IMR-90 (cell line): Measurements from ENCODE around the gene CERT1. TPM values are rescaled to one million over a fixed set of nuclear protein-coding genes. Genes with fewer than 3 reads are reported as not detected.

Experiments
- ATAC-seq: fragments of 200-7000 bp; cut with Tn5 transposase; 2 replicates; pipeline ENCODE4 v1.9.1; 2020; ENCODE audit warnings: low read depth, mild to moderate bottlenecking, moderate library complexity
- BruUV-seq: library from RNA; stranded (reverse); fragments of 400-500 nt; replicated peaks from 2 replicates; lab custom pipeline; 2021; lab: Mats Ljungman, UMichigan
- CTCF ChIA-PET: fragments of 300-600 bp; formaldehyde crosslinking; extraction: SDS; loops from one replicate; lab custom pipeline; 2021; ENCODE audit warnings: antibody characterized with exemption; lab: Yijun Ruan, JAX
- POLR2A ChIA-PET: fragments of 300-600 bp; sonication (Branson Sonifier 250); formaldehyde crosslinking; loops from one replicate; lab custom pipeline; 2022; ENCODE audit warnings: antibody characterized with exemption; ENCODE audit not compliant: unreplicated experiment; lab: Charles Lee
- DNase-seq: peaks from one replicate; pipeline ENCODE4 v3.0.0; 2013
- H2AFZ ChIP-seq: replicated peaks from 2 replicates; pipeline ENCODE3; 2013; ENCODE audit warnings: low read length, mild to moderate bottlenecking; ENCODE audit not compliant: poor library complexity
- H2AK5ac ChIP-seq: 2 replicates; pipeline ENCODE4 v1.6.1; 2013; ENCODE audit warnings: low read depth, low read length, inconsistent platforms
- H2AK9ac ChIP-seq: replicated peaks from 2 replicates; pipeline ENCODE3; 2013; ENCODE audit warnings: mild to moderate bottlenecking, low read depth, low read length, moderate library complexity; ENCODE audit not compliant: poor library complexity
- H2BK120ac ChIP-seq: 2 replicates; pipeline ENCODE4 v1.6.1; 2013; ENCODE audit warnings: low read depth, low read length, inconsistent platforms
- H2BK15ac ChIP-seq: 3 replicates; pipeline ENCODE4 v1.6.1; 2013; ENCODE audit warnings: low read depth, low read length, inconsistent platforms
- H2BK20ac ChIP-seq: 2 replicates; pipeline ENCODE4 v1.6.1; 2013; ENCODE audit warnings: low read depth, mild to moderate bottlenecking, inconsistent platforms, low read length, moderate library complexity
- H2BK5ac ChIP-seq: 2 replicates; pipeline ENCODE4 v1.6.1; 2013; ENCODE audit warnings: mild to moderate bottlenecking, low read depth, low read length, inconsistent platforms; ENCODE audit not compliant: poor library complexity, severe bottlenecking
- H3K14ac ChIP-seq: replicated peaks from 2 replicates; pipeline ENCODE4 v1.6.1; 2013; ENCODE audit warnings: low read depth, low read length, inconsistent platforms
- H3K18ac ChIP-seq: 2 replicates; pipeline ENCODE4 v1.6.1; 2013; ENCODE audit warnings: low read depth, low read length, control low read depth
- H3K23ac ChIP-seq: 2 replicates; pipeline ENCODE4 v1.6.1; 2013; ENCODE audit warnings: low read depth, low read length, inconsistent platforms
- H3K27ac ChIP-seq: 2 replicates; pipeline ENCODE4 v1.5.1; 2013; ENCODE audit warnings: mild to moderate bottlenecking, control low read depth, low read length; ENCODE audit not compliant: insufficient read depth
- H3K27me3 ChIP-seq: 2 replicates; pipeline ENCODE4 v1.6.1; 2013; ENCODE audit warnings: low read length; ENCODE audit not compliant: control insufficient read depth, insufficient read depth
- H3K36me3 ChIP-seq: 2 replicates; pipeline ENCODE4 v1.6.1; 2013; ENCODE audit warnings: low read length, mixed read lengths; ENCODE audit not compliant: control insufficient read depth, insufficient read depth
- H3K4ac ChIP-seq: 2 replicates; pipeline ENCODE4 v1.6.1; 2013; ENCODE audit warnings: low read depth, low read length, inconsistent platforms
- H3K4me1 ChIP-seq: 2 replicates; pipeline ENCODE4 v1.6.1; 2013; ENCODE audit warnings: low read length, mixed read lengths; ENCODE audit not compliant: control insufficient read depth, insufficient read depth
- H3K4me2 ChIP-seq: 2 replicates; pipeline ENCODE4 v1.6.1; 2013; ENCODE audit warnings: low read depth, mild to moderate bottlenecking, control low read depth, low read length, moderate library complexity
- H3K4me3 ChIP-seq: 2 replicates; pipeline ENCODE4 v1.5.1; 2013; ENCODE audit warnings: low read depth, mild to moderate bottlenecking, control low read depth, low read length, moderate library complexity; ENCODE audit not compliant: insufficient read depth
- H3K56ac ChIP-seq: 2 replicates; pipeline ENCODE4 v1.6.1; 2013; ENCODE audit warnings: low read length, inconsistent platforms; ENCODE audit not compliant: insufficient read depth; ENCODE audit errors: extremely low read depth
- H3K79me1 ChIP-seq, 2 experiments: 2 replicates each; pipeline ENCODE4 v1.6.1; 2013; ENCODE audit warnings: low read length in 2 of 2, inconsistent platforms in 1 of 2, low read depth in 1 of 2
- H3K9ac ChIP-seq: 2 replicates; pipeline ENCODE4 v1.6.1; 2013; ENCODE audit warnings: low read depth, low read length, control low read depth
- H3K9me1 ChIP-seq: 2 replicates; pipeline ENCODE4 v1.6.1; 2013; ENCODE audit warnings: low read length, inconsistent platforms; ENCODE audit not compliant: insufficient read depth
- H3K9me3 ChIP-seq: 2 replicates; pipeline ENCODE4 v1.6.1; 2013; ENCODE audit warnings: low read length; ENCODE audit not compliant: control insufficient read depth, insufficient read depth
- H4K20me1 ChIP-seq: 2 replicates; pipeline ENCODE4 v1.6.1; 2013; ENCODE audit warnings: low read length, inconsistent platforms; ENCODE audit not compliant: insufficient read depth
- H4K5ac ChIP-seq: 2 replicates; pipeline ENCODE4 v1.6.1; 2013; ENCODE audit warnings: mild to moderate bottlenecking, low read depth, low read length, control low read depth
- H4K8ac ChIP-seq, 2 experiments: 2 replicates each; pipeline ENCODE4 v1.6.1; 2013; ENCODE audit warnings: low read depth in 2 of 2, low read length in 2 of 2, control low read depth in 1 of 2, inconsistent platforms in 1 of 2
- H4K91ac ChIP-seq: 2 replicates; pipeline ENCODE4 v1.6.1; 2013; ENCODE audit warnings: low read depth, low read length, inconsistent platforms; ENCODE audit not compliant: insufficient read depth
- BHLHE40 ChIP-seq: fragments of 150-350 bp; IDR thresholded peaks from 2 replicates; pipeline ENCODE4 v1.6.1; 2016; ENCODE audit warnings: mild to moderate bottlenecking, low read depth, low read length
- CEBPB ChIP-seq: IDR thresholded peaks from 2 replicates; pipeline ENCODE4 v1.6.1; 2012; ENCODE audit warnings: low read depth, low read length, improper control_type of control experiment
- CHD1 ChIP-seq: IDR thresholded peaks from 2 replicates; pipeline ENCODE4 v1.6.1; 2012; ENCODE audit warnings: low read depth, low read length, improper control_type of control experiment
- FOS ChIP-seq: fragments of 150-350 bp; IDR thresholded peaks from 2 replicates; pipeline ENCODE4 v1.6.1; 2016; ENCODE audit warnings: low read depth, low read length
- MAZ ChIP-seq: IDR thresholded peaks from 2 replicates; pipeline ENCODE4 v1.6.1; 2012; ENCODE audit warnings: low read depth, mild to moderate bottlenecking, low read length, improper control_type of control experiment, moderate library complexity, borderline replicate concordance
- MXI1 ChIP-seq: IDR thresholded peaks from 2 replicates; pipeline ENCODE4 v1.6.1; 2012; ENCODE audit warnings: low read depth, mild to moderate bottlenecking, low read length, moderate library complexity, borderline replicate concordance
- NFE2L2 ChIP-seq: fragments of 150-350 bp; IDR thresholded peaks from 2 replicates; pipeline ENCODE4 v1.6.1; 2016; ENCODE audit warnings: low read depth, mild to moderate bottlenecking, low read length
- POLR2A ChIP-seq: IDR thresholded peaks from 2 replicates; pipeline ENCODE4 v1.6.1; 2012; ENCODE audit warnings: mild to moderate bottlenecking, low read depth, low read length
- RAD21 ChIP-seq: IDR thresholded peaks from 2 replicates; pipeline ENCODE4 v1.6.1; 2012; ENCODE audit warnings: low read length, improper control_type of control experiment
- RCOR1 ChIP-seq: IDR thresholded peaks from 2 replicates; pipeline ENCODE4 v1.6.1; 2012; ENCODE audit warnings: mild to moderate bottlenecking, low read length, improper control_type of control experiment; ENCODE audit not compliant: insufficient replicate concordance
- RFX5 ChIP-seq: IDR thresholded peaks from 2 replicates; pipeline ENCODE4 v1.8.0; 2012; ENCODE audit warnings: low read depth, mild to moderate bottlenecking, low read length, moderate library complexity
- SMC3 ChIP-seq: fragments of 150-350 bp; IDR thresholded peaks from 2 replicates; pipeline ENCODE4 v1.6.1; 2016; ENCODE audit warnings: low read depth, mild to moderate bottlenecking, antibody characterized with exemption, low read length, moderate library complexity
- WGBS, 2 experiments: methylation state at CpG; one replicate each; pipeline versions ENCODE4 v1.1.5 to v1.1.7; 2013; ENCODE audit warnings: missing lambda C conversion rate in 2 of 2; ENCODE audit not compliant: insufficient read length in 1 of 2; ENCODE audit errors: extremely low coverage in 2 of 2; 5-methylcytosine and 5-hydroxymethylcytosine counted together
- dilution Hi-C: fragments of 300-500 bp; cut with HindIII; formaldehyde crosslinking; loops from one replicate; pipeline ENCODE4 v1.14.3; 2018; ENCODE audit warnings: low sequenced_read_pairs; ENCODE audit not compliant: unreplicated experiment
- in situ Hi-C: fragments of 300-500 bp; cut with MboI; formaldehyde crosslinking; loops from 3 replicates; pipeline ENCODE4 v1.14.3; 2019; ENCODE audit warnings: low sequenced_read_pairs, inconsistent platforms, mixed read lengths
- intact Hi-C: fragments of 100-400 bp; cut with micrococcal nuclease; formaldehyde crosslinking; loops from 2 replicates; pipeline ENCODE4 v1.10.0; 2022
- polyA plus RNA-seq, 3 experiments: library from polyadenylated mRNA; depleted of rRNA; stranded (reverse); fragments of >200 nt; gene quantifications; 2 replicates each; pipeline ENCODE4 v1.2.3, GENCODE V29; 2012; ENCODE audit warnings: low replicate concordance in 1 of 3
- total RNA-seq: library from RNA; depleted of rRNA; stranded (reverse); fragments of >200 nt; gene quantifications from 2 replicates; pipeline ENCODE4 v1.2.3, GENCODE V29; 2012
- TF ChIP-seq, protein P1 (sequence below): conservative IDR thresholded peaks from 2 replicates; pipeline ENCODE4 v1.5.1; 2012; ENCODE audit warnings: mild to moderate bottlenecking, low read depth, low read length, improper control_type of control experiment
- TF ChIP-seq, protein P2 (sequence below): fragments of 150-350 bp; IDR thresholded peaks from 2 replicates; pipeline ENCODE4 v1.6.1; 2016; ENCODE audit warnings: low read depth, mild to moderate bottlenecking, low read length, moderate library complexity, borderline replicate concordance
- TF ChIP-seq, protein P3 (sequence below): fragments of 150-350 bp; IDR thresholded peaks from 2 replicates; pipeline ENCODE4 v1.6.1; 2017; ENCODE audit warnings: mild to moderate bottlenecking, antibody characterized with exemption, low read length, low read depth

The CERT1 gene
- total and polyA plus RNA-seq, 2 of the 4 experiments (the other 2 are of a cell fraction) = 7.2 TPM

DNA sequence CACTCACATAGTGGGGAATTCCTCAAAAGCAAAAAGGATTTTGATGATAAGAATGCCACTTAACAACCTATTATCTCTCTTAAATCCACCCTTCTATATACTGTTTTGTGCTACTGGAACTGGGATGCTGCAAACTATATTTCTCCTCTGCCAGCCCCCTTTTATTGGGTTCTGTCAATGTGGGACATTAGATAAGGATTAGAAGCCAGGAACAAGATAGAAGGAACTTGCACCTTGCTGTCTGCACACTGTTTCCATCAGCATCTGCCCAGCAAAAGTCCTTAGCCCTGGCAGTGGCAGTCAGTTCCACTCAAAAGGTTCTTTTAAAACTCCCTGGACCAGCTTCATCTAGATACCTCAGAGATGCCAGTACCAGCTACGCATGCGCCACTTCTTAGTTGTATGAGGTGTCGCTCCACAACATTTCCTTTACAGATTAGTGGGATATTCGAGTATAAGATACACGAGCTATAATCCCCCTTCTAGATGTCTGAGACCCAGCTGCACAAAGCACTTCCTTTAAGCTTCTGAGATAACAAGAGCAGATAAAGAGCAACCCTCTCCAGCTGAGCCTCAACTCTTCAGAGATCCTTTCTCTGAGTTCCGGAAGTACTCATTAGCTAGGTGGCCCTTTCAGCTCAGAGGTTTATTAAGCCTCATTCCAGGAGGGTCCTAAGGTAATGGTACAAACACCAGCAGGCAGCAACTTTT is 45.3 kb downstream of the CERT1 start:
- no peak overlapping the region for H3K4me3 ChIP-seq
- no peak overlapping the region for H3K9ac ChIP-seq
- no peak overlapping the region for H3K14ac ChIP-seq
- H2BK15ac ChIP-seq = no peak overlapping the region
- no peak overlapping the region for H3K56ac ChIP-seq
- peaks cover 1% of the 10 kb centered on the region; the same call in 1 of the 2 replicates for H3K9me1 ChIP-seq
- dilution Hi-C loops = no loop called here
- H2BK20ac ChIP-seq = no peak overlapping the region
- H3K4me1 ChIP-seq = no peaks in the 10 kb centered on the region
- no peak overlapping the region for H2AFZ ChIP-seq
- H4K5ac ChIP-seq = no peak overlapping the region
- H4K8ac ChIP-seq = no peak overlapping the region
- H4K91ac ChIP-seq = no peak overlapping the region
- no peak overlapping the region for H3K18ac ChIP-seq
- H3K79me1 ChIP-seq = peaks cover 26 to 47% of the 10 kb centered on the region in 2 experiments
- H2BK120ac ChIP-seq = no peak overlapping the region
- in situ Hi-C loops = no loop called here
- H4K20me1 ChIP-seq = peaks cover 17% of the 10 kb centered on the region; the same call in 1 of the 2 replicates
- no peak overlapping the region for H2BK5ac ChIP-seq
- POLR2A ChIA-PET = no interaction called here
- WGBS, 2 experiments = no CpG with 5 or more reads among the region's 6 CpGs
- no peaks in the 10 kb centered on the region for H3K36me3 ChIP-seq
- TF ChIP-seq, protein P1, sequence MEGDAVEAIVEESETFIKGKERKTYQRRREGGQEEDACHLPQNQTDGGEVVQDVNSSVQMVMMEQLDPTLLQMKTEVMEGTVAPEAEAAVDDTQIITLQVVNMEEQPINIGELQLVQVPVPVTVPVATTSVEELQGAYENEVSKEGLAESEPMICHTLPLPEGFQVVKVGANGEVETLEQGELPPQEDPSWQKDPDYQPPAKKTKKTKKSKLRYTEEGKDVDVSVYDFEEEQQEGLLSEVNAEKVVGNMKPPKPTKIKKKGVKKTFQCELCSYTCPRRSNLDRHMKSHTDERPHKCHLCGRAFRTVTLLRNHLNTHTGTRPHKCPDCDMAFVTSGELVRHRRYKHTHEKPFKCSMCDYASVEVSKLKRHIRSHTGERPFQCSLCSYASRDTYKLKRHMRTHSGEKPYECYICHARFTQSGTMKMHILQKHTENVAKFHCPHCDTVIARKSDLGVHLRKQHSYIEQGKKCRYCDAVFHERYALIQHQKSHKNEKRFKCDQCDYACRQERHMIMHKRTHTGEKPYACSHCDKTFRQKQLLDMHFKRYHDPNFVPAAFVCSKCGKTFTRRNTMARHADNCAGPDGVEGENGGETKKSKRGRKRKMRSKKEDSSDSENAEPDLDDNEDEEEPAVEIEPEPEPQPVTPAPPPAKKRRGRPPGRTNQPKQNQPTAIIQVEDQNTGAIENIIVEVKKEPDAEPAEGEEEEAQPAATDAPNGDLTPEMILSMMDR = no peak
- TF ChIP-seq, protein P2, sequence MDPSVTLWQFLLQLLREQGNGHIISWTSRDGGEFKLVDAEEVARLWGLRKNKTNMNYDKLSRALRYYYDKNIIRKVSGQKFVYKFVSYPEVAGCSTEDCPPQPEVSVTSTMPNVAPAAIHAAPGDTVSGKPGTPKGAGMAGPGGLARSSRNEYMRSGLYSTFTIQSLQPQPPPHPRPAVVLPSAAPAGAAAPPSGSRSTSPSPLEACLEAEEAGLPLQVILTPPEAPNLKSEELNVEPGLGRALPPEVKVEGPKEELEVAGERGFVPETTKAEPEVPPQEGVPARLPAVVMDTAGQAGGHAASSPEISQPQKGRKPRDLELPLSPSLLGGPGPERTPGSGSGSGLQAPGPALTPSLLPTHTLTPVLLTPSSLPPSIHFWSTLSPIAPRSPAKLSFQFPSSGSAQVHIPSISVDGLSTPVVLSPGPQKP = no peak
- no peak for TF ChIP-seq SMC3
- no peak for TF ChIP-seq MAZ
- TF ChIP-seq MXI1 = no peak
- no peak for TF ChIP-seq RCOR1
- TF ChIP-seq FOS = no peak
- TF ChIP-seq CHD1 = no peak
- TF ChIP-seq RFX5 = no peak
- TF ChIP-seq RAD21 = no peak
- no peak for TF ChIP-seq NFE2L2
- no peak for TF ChIP-seq CEBPB
- no peak for TF ChIP-seq POLR2A
- TF ChIP-seq, protein P3, sequence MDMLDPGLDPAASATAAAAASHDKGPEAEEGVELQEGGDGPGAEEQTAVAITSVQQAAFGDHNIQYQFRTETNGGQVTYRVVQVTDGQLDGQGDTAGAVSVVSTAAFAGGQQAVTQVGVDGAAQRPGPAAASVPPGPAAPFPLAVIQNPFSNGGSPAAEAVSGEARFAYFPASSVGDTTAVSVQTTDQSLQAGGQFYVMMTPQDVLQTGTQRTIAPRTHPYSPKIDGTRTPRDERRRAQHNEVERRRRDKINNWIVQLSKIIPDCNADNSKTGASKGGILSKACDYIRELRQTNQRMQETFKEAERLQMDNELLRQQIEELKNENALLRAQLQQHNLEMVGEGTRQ = no peak
- no peak for TF ChIP-seq BHLHE40
- H2AK5ac ChIP-seq = no peak overlapping the region
- H3K4me2 ChIP-seq = no peak overlapping the region
- no peak for ATAC-seq
- no peak overlapping the region for H3K23ac ChIP-seq
- H3K27ac ChIP-seq = no peak overlapping the region
- H3K9me3 ChIP-seq = peaks cover 7% of the 10 kb centered on the region; the same call in 1 of the 2 replicates
- no TSS peak for BruUV-seq
- CTCF ChIA-PET = interaction anchor here (0.5 kb wide), 1 partner anchor 294 kb away, joined by 3 read pairs; no protein-coding TSS in a partner anchor
- intact Hi-C loops = no loop called here
- no peaks in the 10 kb centered on the region for H3K27me3 ChIP-seq
- H3K4ac ChIP-seq = no peak overlapping the region
- no peak for DNase-seq
- no peak overlapping the region for H2AK9ac ChIP-seq
